GM21515 (cell line): ENCODE results near the gene PACRG.

Source experiments
- ATAC-seq: cut with Tn5 transposase; IDR thresholded peaks from one replicate; pipeline ENCODE4 v1.9.1; 2021; ENCODE audit not compliant: unreplicated experiment

PACRG gene

GRCh38 chr6:163341224-163342061, 613.7 kb downstream of the PACRG start:
- no peak for ATAC-seq

GRCh38 chr6:163342571-163343539, 615.1 kb downstream of the PACRG start:
- ATAC-seq: no peak

- no peak for ATAC-seq
Measured at GRCh38 chr6:163343609-163344008, 615.8 kb downstream of the PACRG start.

GRCh38 chr6:163344411-163344810, 616.6 kb downstream of the PACRG start:
- ATAC-seq: no peak

- ATAC-seq: no peak
Measured at GRCh38 chr6:163345931-163346330, 618.2 kb downstream of the PACRG start.

- no peak for ATAC-seq
Measured at GRCh38 chr6:163346497-163346961, 618.8 kb downstream of the PACRG start.

- ATAC-seq: no peak
Measured at GRCh38 chr6:163347021-163347446, 619.3 kb downstream of the PACRG start.

- ATAC-seq: no peak
Measured at GRCh38 chr6:163348789-163349680, 621.3 kb downstream of the PACRG start.

GRCh38 chr6:163349696-163350095, 621.9 kb downstream of the PACRG start:
- no peak for ATAC-seq

GRCh38 chr6:163351013-163351412, 623.2 kb downstream of the PACRG start:
- ATAC-seq: no peak

GRCh38 chr6:163352011-163352685, 624.4 kb downstream of the PACRG start:
- no peak for ATAC-seq

- ATAC-seq: no peak
Measured at GRCh38 chr6:163352966-163353365, 625.2 kb downstream of the PACRG start.

GRCh38 chr6:163354085-163354484, 626.3 kb downstream of the PACRG start:
- ATAC-seq: no peak

GRCh38 chr6:163354761-163355425, 627.1 kb downstream of the PACRG start:
- ATAC-seq: peak; percentile 74

- ATAC-seq: peak; percentile 31
Measured at GRCh38 chr6:163355426-163355991, 627.7 kb downstream of the PACRG start.

GRCh38 chr6:163356324-163356723, 628.5 kb downstream of the PACRG start:
- ATAC-seq: no peak

- ATAC-seq: no peak
Measured at GRCh38 chr6:163356743-163357142, 629.0 kb downstream of the PACRG start.

- ATAC-seq: no peak
Measured at GRCh38 chr6:163364641-163365040, 636.9 kb downstream of the PACRG start.
